ENCODE data around the gene ITGA4.
"Not testable (repeated sequence)": the region's sequence is repeated elsewhere in the genome, so short reads cannot be mapped to it uniquely, and the experiment has no call there.

Gene ITGA4

DNA sequence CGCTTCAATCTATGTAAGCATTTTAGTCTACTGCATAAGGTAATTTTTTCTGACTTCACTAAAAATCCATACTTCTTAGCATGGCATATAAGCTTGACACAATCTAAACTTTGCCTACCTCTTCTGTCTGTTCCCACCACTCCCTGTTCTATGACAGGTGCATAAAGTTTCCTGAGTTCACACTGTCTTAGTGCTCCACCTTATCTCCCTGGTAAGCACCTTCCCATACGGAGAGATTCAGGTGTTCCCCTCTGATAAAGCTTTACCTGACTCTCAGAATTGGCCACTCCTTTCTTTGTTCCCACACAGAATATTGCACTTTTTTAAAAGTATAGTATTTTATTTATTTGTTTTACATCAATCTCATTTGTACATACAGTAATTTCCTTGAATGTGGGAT, 16.8 kb upstream of the ITGA4 start:
- no peak overlapping the region for H3K9ac ChIP-seq (ENCODE audit: low read length)
- H3K9me3 ChIP-seq (ENCODE audit: control insufficient read depth, low read length), result no peaks in the 10 kb centered on the region
- no peaks in the 10 kb centered on the region for H3K4me1 ChIP-seq (ENCODE audit: control insufficient read depth, insufficient read depth, low read length)
- H3K36me3 ChIP-seq (ENCODE audit: control insufficient read depth, insufficient read depth, low read length), result no peaks in the 10 kb centered on the region
- no peak overlapping the region for H3K4me3 ChIP-seq (ENCODE audit: low read length)
- H3K27me3 ChIP-seq (ENCODE audit: control insufficient read depth, insufficient read depth, low read length), result no peaks in the 10 kb centered on the region

DNA sequence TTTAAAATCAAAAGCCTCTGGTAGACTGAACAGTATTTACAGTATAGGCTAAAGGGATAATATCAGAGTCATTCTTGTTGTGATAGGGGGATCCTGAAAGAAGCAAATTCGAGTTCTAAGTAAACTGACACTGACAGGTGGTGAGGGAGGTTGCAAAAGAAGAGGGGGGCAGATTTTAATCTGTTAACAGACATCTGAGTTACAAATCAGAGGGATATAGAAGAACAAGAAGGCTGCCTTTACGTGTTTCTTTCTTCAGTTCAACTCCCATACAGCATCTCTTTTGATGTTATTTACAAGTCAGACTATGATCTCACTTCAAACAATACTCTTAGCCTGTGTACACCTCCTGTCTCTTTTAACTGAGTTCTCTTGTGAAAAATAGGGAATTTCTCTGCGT, 16.3 kb upstream of the ITGA4 start:
- Histone ChIP-seq H3K4me3 (ENCODE audit: low read length) (no peak overlapping the region), H3K4me1 (ENCODE audit: control insufficient read depth, insufficient read depth, low read length) (no peaks in the 10 kb centered on the region), H3K36me3 (ENCODE audit: control insufficient read depth, insufficient read depth, low read length) (no peaks in the 10 kb centered on the region), H3K9me3 (ENCODE audit: control insufficient read depth, low read length) (no peaks in the 10 kb centered on the region), H3K27me3 (ENCODE audit: control insufficient read depth, insufficient read depth, low read length) (no peaks in the 10 kb centered on the region), H3K9ac (ENCODE audit: low read length) (no peak overlapping the region)

DNA sequence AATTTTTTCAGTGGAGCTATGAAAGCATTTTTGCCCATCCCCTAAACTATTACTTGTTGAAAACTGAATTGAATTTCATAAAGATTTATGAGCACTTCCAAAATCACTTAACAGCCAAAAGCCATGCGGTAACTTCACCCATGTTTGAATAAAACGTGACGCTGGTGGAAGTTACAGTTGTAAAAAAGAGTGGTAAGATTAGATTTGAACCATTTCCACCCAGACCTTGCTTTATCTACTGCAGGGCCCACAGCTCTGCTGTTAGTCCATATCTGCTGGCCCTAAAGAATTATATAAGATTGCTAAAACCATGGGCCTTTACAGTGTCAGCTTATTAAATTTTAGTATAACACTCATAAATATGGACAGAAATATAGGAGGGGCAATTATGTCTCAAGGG, 15.5 kb upstream of the ITGA4 start:
- H3K4me1 ChIP-seq (ENCODE audit: control insufficient read depth, insufficient read depth, low read length), result no peaks in the 10 kb centered on the region
- H3K9ac ChIP-seq (ENCODE audit: low read length), result no peak overlapping the region
- no peaks in the 10 kb centered on the region for H3K9me3 ChIP-seq (ENCODE audit: control insufficient read depth, low read length)
- H3K27me3 ChIP-seq (ENCODE audit: control insufficient read depth, insufficient read depth, low read length), result no peaks in the 10 kb centered on the region
- no peak overlapping the region for H3K4me3 ChIP-seq (ENCODE audit: low read length)
- no peaks in the 10 kb centered on the region for H3K36me3 ChIP-seq (ENCODE audit: control insufficient read depth, insufficient read depth, low read length)

DNA sequence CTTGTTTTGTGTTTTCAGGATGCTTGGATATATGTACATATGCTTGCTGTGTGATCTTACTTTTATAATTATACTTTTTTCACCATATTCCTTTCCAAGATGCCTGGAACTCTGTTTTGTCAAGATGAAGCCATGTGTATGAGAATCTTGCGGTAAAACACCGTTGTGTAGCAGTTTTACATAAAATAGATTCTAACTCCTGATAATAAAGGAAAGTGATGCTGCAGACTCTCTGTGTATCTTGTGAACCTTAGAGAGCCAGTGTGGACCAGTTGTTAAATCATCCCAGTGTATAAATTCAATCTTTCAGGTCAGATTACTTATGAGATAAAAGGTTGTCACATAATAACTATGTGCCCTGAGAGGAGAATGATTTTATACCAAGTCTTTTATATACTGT, 12.5 kb upstream of the ITGA4 start:
- Histone ChIP-seq H3K9me3 (ENCODE audit: control insufficient read depth, low read length) (no peaks in the 10 kb centered on the region), H3K4me1 (ENCODE audit: control insufficient read depth, insufficient read depth, low read length) (no peaks in the 10 kb centered on the region), H3K4me3 (ENCODE audit: low read length) (no peak overlapping the region), H3K9ac (ENCODE audit: low read length) (no peak overlapping the region), H3K27me3 (ENCODE audit: control insufficient read depth, insufficient read depth, low read length) (no peaks in the 10 kb centered on the region), H3K36me3 (ENCODE audit: control insufficient read depth, insufficient read depth, low read length) (no peaks in the 10 kb centered on the region)

DNA sequence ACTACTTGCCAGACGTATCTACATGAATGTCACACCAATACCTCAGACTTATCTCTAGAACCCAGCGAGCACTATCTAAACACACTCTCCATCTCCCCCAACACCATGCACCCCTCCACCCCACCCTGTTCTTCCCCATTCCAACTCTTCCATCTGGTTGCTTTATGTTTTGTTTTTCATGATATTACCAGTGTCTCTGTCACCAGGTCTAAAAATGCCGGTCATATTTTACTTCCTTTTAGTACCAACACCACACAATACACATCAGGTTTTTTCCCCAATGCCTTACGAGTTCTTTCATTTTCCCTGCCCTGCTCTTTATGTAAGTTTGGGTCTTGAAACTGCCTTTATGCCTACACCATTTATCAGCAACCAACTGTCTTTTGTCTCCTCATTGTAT, 10.2 kb upstream of the ITGA4 start:
- no peaks in the 10 kb centered on the region for H3K9me3 ChIP-seq (ENCODE audit: control insufficient read depth, low read length)
- no peak overlapping the region for H3K9ac ChIP-seq (ENCODE audit: low read length)
- H3K36me3 ChIP-seq (ENCODE audit: control insufficient read depth, insufficient read depth, low read length), result no peaks in the 10 kb centered on the region
- H3K4me3 ChIP-seq (ENCODE audit: low read length), result no peak overlapping the region
- H3K4me1 ChIP-seq (ENCODE audit: control insufficient read depth, insufficient read depth, low read length), result no peaks in the 10 kb centered on the region
- H3K27me3 ChIP-seq (ENCODE audit: control insufficient read depth, insufficient read depth, low read length), result no peaks in the 10 kb centered on the region

DNA sequence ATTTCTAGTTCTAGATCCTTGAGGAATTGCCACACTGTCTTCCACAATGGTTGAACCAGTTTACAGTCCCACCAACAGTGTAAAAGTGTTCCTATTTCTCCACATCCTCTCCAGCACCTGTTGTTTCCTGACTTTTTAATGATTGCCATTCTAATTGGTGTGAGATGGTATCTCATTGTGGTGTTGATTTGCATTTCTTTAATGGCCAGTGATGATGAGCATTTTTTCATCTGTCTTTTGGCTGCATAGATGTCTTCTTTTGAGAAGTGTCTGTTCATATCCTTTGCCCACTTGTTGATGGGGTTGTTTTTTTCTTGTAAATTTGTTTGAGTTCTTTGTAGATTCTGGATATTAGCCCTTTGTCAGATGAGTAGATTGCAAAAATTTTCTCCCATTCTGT, 7.9 kb upstream of the ITGA4 start:
- H3K9ac ChIP-seq (ENCODE audit: low read length); H3K4me3 ChIP-seq (ENCODE audit: low read length); H3K9me3 ChIP-seq (ENCODE audit: control insufficient read depth, low read length); H3K4me1 ChIP-seq (ENCODE audit: control insufficient read depth, insufficient read depth, low read length); H3K27me3 ChIP-seq (ENCODE audit: control insufficient read depth, insufficient read depth, low read length); H3K36me3 ChIP-seq (ENCODE audit: control insufficient read depth, insufficient read depth, low read length): not testable (repeated sequence)

DNA sequence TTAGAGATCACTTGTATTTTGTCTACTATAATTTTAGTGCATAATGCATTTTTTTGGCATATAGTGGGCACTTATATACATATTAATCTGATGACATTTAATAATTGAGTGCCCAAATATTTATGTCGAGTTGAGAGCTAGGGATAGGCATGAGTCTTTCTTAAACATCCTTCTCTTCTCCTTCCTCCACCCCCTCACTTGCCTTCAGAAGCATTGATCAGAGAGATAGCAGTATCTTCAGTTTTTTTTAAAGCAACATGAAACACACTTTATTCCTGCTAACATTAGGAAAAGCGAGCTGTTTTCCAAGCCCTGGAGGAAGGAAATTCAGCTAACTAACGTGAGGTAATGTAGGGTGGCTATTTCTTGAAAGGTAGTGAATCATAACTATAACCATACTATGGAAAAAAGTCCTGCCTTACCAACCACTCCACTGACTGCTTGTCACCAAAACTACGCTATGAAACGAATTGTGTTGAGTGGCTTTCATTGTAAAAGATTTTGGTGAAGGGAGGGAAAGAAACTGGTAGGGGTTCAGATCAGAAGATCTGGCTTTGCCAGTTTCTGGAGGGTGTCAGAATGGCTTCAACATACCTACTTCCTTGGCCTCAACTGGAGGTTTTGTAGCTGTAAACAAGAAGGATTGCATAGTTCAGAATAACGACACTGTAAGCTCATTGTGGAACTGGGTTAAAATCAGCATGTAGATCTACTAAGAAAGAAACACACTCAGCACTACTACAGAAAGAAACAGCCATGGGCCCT, 2.3 kb upstream of the ITGA4 start:
- Histone ChIP-seq H3K36me3 (ENCODE audit: control insufficient read depth, insufficient read depth, low read length) (no peaks in the 10 kb centered on the region), H3K4me1 (ENCODE audit: control insufficient read depth, insufficient read depth, low read length) (peaks cover 14% of the 10 kb centered on the region), H3K27me3 (ENCODE audit: control insufficient read depth, insufficient read depth, low read length) (peaks cover 22% of the 10 kb centered on the region), H3K4me3 (ENCODE audit: low read length) (no peak overlapping the region), H3K9ac (ENCODE audit: low read length) (no peak overlapping the region), H3K9me3 (ENCODE audit: control insufficient read depth, low read length) (no peaks in the 10 kb centered on the region)

DNA sequence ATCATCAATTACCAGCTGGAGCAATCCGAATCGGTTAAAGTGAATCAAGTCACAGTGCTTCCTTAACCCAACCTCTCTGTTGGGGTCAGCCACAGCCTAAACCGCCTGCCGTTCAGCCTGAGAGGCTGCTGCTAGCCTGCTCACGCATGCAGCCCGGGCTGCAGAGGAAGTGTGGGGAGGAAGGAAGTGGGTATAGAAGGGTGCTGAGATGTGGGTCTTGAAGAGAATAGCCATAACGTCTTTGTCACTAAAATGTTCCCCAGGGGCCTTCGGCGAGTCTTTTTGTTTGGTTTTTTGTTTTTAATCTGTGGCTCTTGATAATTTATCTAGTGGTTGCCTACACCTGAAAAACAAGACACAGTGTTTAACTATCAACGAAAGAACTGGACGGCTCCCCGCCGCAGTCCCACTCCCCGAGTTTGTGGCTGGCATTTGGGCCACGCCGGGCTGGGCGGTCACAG, 496 bp upstream of the ITGA4 start:
- peaks cover 22% of the 10 kb centered on the region for H3K27me3 ChIP-seq (ENCODE audit: control insufficient read depth, insufficient read depth, low read length)
- peak overlapping the region; percentile 49 for H3K9ac ChIP-seq (ENCODE audit: low read length)
- H3K4me3 ChIP-seq (ENCODE audit: low read length), result peak overlapping the region; percentile 9
- H3K9me3 ChIP-seq (ENCODE audit: control insufficient read depth, low read length), result no peaks in the 10 kb centered on the region
- no peaks in the 10 kb centered on the region for H3K36me3 ChIP-seq (ENCODE audit: control insufficient read depth, insufficient read depth, low read length)
- peaks cover 14% of the 10 kb centered on the region for H3K4me1 ChIP-seq (ENCODE audit: control insufficient read depth, insufficient read depth, low read length)

DNA sequence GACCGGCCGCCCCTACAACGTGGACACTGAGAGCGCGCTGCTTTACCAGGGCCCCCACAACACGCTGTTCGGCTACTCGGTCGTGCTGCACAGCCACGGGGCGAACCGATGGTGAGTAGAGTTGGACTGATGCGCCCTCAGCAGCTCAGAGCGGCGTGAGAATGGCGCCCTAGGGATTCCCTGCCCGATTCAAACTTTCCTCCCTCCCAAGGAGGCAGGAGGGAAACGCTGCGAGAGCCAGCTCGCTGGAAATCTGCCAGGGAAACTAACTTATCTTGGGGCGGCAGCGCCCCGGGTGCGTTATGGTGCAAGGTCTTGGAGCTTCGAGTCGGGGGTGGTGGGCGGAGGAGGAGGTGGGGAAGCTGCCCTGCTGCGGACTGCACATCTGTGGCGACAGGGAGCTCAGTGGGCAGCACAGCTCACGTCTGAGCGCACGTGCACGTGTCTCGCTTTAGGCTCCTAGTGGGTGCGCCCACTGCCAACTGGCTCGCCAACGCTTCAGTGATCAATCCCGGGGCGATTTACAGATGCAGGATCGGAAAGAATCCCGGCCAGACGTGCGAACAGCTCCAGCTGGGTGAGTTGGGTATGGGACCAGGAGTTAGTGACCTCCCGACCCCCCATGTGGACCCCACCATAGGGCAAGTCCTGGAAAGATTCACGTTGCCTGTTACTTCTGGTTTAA, 697 bp downstream of the ITGA4 start:
- H3K9me3 ChIP-seq (ENCODE audit: control insufficient read depth, low read length), result no peaks in the 10 kb centered on the region
- peak overlapping the region; percentile 54 for H3K9ac ChIP-seq (ENCODE audit: low read length)
- peak overlapping the region; percentile 9 for H3K4me3 ChIP-seq (ENCODE audit: low read length)
- peaks cover 22% of the 10 kb centered on the region for H3K27me3 ChIP-seq (ENCODE audit: control insufficient read depth, insufficient read depth, low read length)
- H3K36me3 ChIP-seq (ENCODE audit: control insufficient read depth, insufficient read depth, low read length), result no peaks in the 10 kb centered on the region
- H3K4me1 ChIP-seq (ENCODE audit: control insufficient read depth, insufficient read depth, low read length), result peaks cover 14% of the 10 kb centered on the region

DNA sequence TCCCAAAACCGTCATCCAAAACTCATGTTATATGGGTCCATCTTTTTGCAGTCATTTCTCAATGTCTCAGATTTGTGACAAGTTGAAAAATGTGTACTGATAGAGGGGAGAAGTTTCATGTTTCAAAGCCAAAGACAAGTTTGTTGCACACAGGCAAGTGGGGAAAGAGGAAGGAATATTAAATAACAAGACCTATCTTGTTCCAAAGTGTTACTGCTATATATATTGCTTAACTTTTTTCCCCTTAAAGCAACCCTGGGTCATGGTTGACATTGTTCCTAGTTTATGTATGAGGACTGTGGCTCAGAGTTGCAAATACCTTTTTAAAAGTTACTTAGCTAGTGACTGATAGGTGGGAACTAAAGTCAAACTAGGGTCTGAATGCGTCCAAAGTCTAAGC, 1.7 kb downstream of the ITGA4 start:
- peaks cover 14% of the 10 kb centered on the region for H3K4me1 ChIP-seq (ENCODE audit: control insufficient read depth, insufficient read depth, low read length)
- no peaks in the 10 kb centered on the region for H3K36me3 ChIP-seq (ENCODE audit: control insufficient read depth, insufficient read depth, low read length)
- no peak overlapping the region for H3K4me3 ChIP-seq (ENCODE audit: low read length)
- no peak overlapping the region for H3K9ac ChIP-seq (ENCODE audit: low read length)
- peaks cover 22% of the 10 kb centered on the region for H3K27me3 ChIP-seq (ENCODE audit: control insufficient read depth, insufficient read depth, low read length)
- no peaks in the 10 kb centered on the region for H3K9me3 ChIP-seq (ENCODE audit: control insufficient read depth, low read length)

DNA sequence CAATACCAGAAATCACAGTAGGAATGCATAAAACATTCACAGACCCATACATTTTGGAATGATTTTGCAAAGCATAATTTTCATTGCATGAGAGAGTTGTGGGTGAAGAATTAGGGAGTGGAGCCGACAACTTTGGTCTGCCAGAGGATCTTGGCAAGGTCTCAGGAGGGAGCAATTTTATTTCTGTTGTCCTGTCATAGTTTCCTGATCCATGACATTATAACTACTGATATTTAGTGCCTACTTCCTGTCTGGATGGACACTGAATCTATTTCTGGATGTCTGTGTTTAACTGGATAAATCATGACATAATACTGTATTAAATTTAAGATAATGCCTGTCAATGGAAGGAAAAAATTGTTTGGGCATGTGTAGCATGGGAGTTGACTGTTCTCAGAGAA, 2.4 kb downstream of the ITGA4 start:
- Histone ChIP-seq H3K4me1 (ENCODE audit: control insufficient read depth, insufficient read depth, low read length) (peaks cover 14% of the 10 kb centered on the region), H3K9ac (ENCODE audit: low read length) (no peak overlapping the region), H3K4me3 (ENCODE audit: low read length) (no peak overlapping the region), H3K9me3 (ENCODE audit: control insufficient read depth, low read length) (no peaks in the 10 kb centered on the region), H3K27me3 (ENCODE audit: control insufficient read depth, insufficient read depth, low read length) (peaks cover 22% of the 10 kb centered on the region), H3K36me3 (ENCODE audit: control insufficient read depth, insufficient read depth, low read length) (no peaks in the 10 kb centered on the region)

DNA sequence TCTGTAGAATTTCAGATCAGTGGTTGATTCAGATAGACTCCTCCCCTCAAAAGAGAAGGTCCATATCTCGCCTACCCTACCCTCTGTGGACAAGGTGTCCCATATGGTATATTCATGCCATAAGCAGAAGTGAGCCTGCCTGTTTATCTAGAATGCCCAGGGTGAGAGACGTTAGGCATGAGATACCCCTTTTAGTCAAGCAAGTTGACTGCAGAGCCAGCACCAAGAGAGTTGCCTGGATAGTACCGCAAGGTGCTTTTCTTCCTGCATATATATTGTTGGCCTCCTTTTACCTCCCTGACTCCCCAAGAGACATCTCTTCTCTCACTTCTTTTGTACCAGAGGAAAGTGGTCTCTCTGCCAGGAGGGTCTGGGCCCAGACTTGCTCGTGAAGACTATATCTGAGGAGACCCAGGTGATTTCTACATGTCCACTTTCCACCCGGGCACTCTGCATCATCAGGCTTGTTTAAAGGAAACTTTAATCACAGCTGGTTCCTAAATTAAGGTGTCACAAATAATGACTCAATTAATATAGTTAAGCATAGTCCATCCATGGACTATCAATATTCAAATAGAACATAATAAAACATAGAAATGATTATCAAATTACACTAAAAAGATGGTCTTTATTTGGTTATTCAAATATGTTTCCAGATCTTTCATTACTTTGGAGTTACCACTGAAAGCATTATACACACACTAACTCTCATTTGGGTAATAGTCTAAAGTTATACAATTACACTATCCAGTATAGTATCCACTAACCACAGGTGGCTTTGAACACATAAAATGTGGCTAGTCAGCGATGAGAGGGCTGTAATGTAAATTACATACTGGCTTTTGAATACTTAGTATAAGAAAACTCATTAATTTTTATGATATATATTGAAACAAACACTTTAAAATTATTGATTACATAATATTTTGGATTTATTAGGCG, 4.1 kb downstream of the ITGA4 start:
- Histone ChIP-seq H3K9me3 (ENCODE audit: control insufficient read depth, low read length) (no peaks in the 10 kb centered on the region), H3K27me3 (ENCODE audit: control insufficient read depth, insufficient read depth, low read length) (peaks cover 21% of the 10 kb centered on the region), H3K9ac (ENCODE audit: low read length) (no peak overlapping the region), H3K4me3 (ENCODE audit: low read length) (no peak overlapping the region), H3K4me1 (ENCODE audit: control insufficient read depth, insufficient read depth, low read length) (peaks cover 14% of the 10 kb centered on the region), H3K36me3 (ENCODE audit: control insufficient read depth, insufficient read depth, low read length) (no peaks in the 10 kb centered on the region)
